Panc1 (cell line): ENCODE results near the gene KMT2A. TPM values are rescaled to one million over a fixed set of nuclear protein-coding genes. Genes with fewer than 3 reads are reported as not detected.

Source experiments
- ATAC-seq: fragments of 200-7000 bp; cut with Tn5 transposase; 2 replicates; pipeline ENCODE4 v1.9.1; 2020; ENCODE audit warnings: mild to moderate bottlenecking, moderate library complexity
- BruUV-seq: library from RNA; stranded (reverse); fragments of 400-500 nt; replicated peaks from 2 replicates; lab custom pipeline; 2021; lab: Mats Ljungman, UMichigan
- CTCF ChIA-PET: fragments of 300-600 bp; sonication (Branson Sonifier 250); formaldehyde crosslinking; loops from one replicate; lab custom pipeline; 2022; ENCODE audit warnings: antibody characterized with exemption; lab: Charles Lee
- POLR2A ChIA-PET: fragments of 300-600 bp; sonication (Branson Sonifier 250); formaldehyde crosslinking; loops from one replicate; lab custom pipeline; 2022; ENCODE audit warnings: antibody characterized with exemption; lab: Charles Lee
- DNase-seq: peaks from one replicate; pipeline ENCODE4 v3.0.0-alpha.2; 2010; ENCODE audit warnings: low read depth, low spot score
- H3K27ac ChIP-seq: 2 replicates; pipeline ENCODE4 v1.5.1; 2011; ENCODE audit warnings: mild to moderate bottlenecking, low read length, inconsistent platforms
- H3K27me3 ChIP-seq: fragments of 200-500 bp; sonication (Bioruptor generic); 2 replicates; pipeline ENCODE4 v1.6.0; 2014; ENCODE audit warnings: low read length, inconsistent platforms; ENCODE audit not compliant: control insufficient read depth, insufficient read depth
- H3K36me3 ChIP-seq: fragments of 200-500 bp; sonication (Bioruptor generic); 2 replicates; pipeline ENCODE4 v1.5.1; 2014; ENCODE audit warnings: inconsistent platforms, mild to moderate bottlenecking, low read length, moderate library complexity; ENCODE audit not compliant: control insufficient read depth, insufficient read depth
- H3K4me1 ChIP-seq: 2 replicates; pipeline ENCODE4 v1.5.1; 2011; ENCODE audit warnings: inconsistent platforms, mild to moderate bottlenecking, low read length, moderate library complexity; ENCODE audit not compliant: control insufficient read depth, insufficient read depth
- H3K4me3 ChIP-seq, 2 experiments: 2 replicates each; pipeline ENCODE4 v1.5.1; 2011 to 2012; ENCODE audit warnings: low read depth in 2 of 2, low read length in 2 of 2, mild to moderate bottlenecking in 2 of 2, inconsistent platforms in 1 of 2, moderate library complexity in 1 of 2
- H3K9me3 ChIP-seq: fragments of 200-500 bp; sonication (Bioruptor generic); 2 replicates; pipeline ENCODE4 v1.5.1; 2014; ENCODE audit warnings: low read depth, mild to moderate bottlenecking, inconsistent platforms, low read length, moderate library complexity; ENCODE audit not compliant: control insufficient read depth, insufficient read depth
- CTCF ChIP-seq: fragments of 450-650 bp; IDR thresholded peaks from 2 replicates; pipeline ENCODE4 v1.5.1; 2017; ENCODE audit warnings: mild to moderate bottlenecking
- POLR2AphosphoS5 ChIP-seq: IDR thresholded peaks from 2 replicates; pipeline ENCODE4 v1.6.1; 2012; ENCODE audit warnings: mild to moderate bottlenecking, low read depth, low read length, moderate library complexity
- REST ChIP-seq, 2 experiments: IDR thresholded peaks; 2 replicates each; pipeline ENCODE4 v1.6.1; 2011 to 2012; ENCODE audit warnings: low read depth in 2 of 2, control low read depth in 1 of 2, low read length in 1 of 2, mild to moderate bottlenecking in 1 of 2, moderate library complexity in 1 of 2; ENCODE audit not compliant: insufficient read depth in 1 of 2
- SIN3A ChIP-seq: IDR thresholded peaks from 2 replicates; pipeline ENCODE4 v1.6.1; 2012; ENCODE audit warnings: low read depth, mild to moderate bottlenecking, low read length, moderate library complexity, borderline replicate concordance; ENCODE audit not compliant: insufficient read depth
- TCF7L2 ChIP-seq: IDR thresholded peaks from 2 replicates; pipeline ENCODE4 v1.6.1; 2011; ENCODE audit warnings: mild to moderate bottlenecking, low read depth, low read length, inconsistent platforms
- in situ Hi-C: cut with HindIII; loops from 2 replicates; pipeline ENCODE4 v1.10.0; 2016; ENCODE audit warnings: low sequenced_read_pairs, low pct_unique_long_range_greater_than_20kb
- intact Hi-C: fragments of 100-400 bp; cut with micrococcal nuclease; formaldehyde crosslinking; loops from one replicate; pipeline ENCODE4 v1.10.0; 2022; ENCODE audit not compliant: unreplicated experiment
- total RNA-seq: library from RNA; stranded (reverse); gene quantifications from one replicate; pipeline ENCODE4 v1.2.1, GENCODE V29; 2021; ENCODE audit not compliant: unreplicated experiment

KMT2A gene
- total RNA-seq, 1 experiment from 2014 or later, result 139 TPM

GRCh38 chr11:118434553-118435289 lies 1.6 kb upstream of the KMT2A start:
- BruUV-seq, result no TSS peak
- Histone ChIP-seq H3K36me3 (no peaks in the 10 kb centered on the region; the same call in 1 of the 2 replicates), H3K27me3 (no peaks in the 10 kb centered on the region), H3K9me3 (no peaks in the 10 kb centered on the region), H3K4me1 (peaks cover 28% of the 10 kb centered on the region), H3K4me3 (peak overlapping the region; percentile 84 to 95), H3K27ac (peak overlapping the region; percentile 96)
- peak; percentile 19; the same call in 1 of the 2 replicates for TF ChIP-seq CTCF
- peak; percentile 34; the same call in 1 of the 2 replicates for TF ChIP-seq SIN3A
- peak; percentile 65 for TF ChIP-seq TCF7L2
- no peak for TF ChIP-seq POLR2AphosphoS5
- peak; percentile 89 to 93 for TF ChIP-seq REST (IDR thresholded peaks at IDR 0.05; ENCODE audit: insufficient read depth in 1 of 2, low read depth in 2 of 2, low read length in 1 of 2)
- CTCF ChIA-PET, result no interaction called here
- in situ Hi-C loops (no loop called here), intact Hi-C loops (no loop called here)
- no peak for DNase-seq
- peak; percentile 9 for ATAC-seq
- POLR2A ChIA-PET, result interaction anchor here (0.6 to 0.9 kb wide), 2 partner anchors 26 to 32 kb away, joined by 4 to 6 read pairs; no protein-coding TSS in a partner anchor

- H3K36me3 ChIP-seq, result peaks cover 5% of the 10 kb centered on the region; the same call in 1 of the 2 replicates
- in situ Hi-C loops (no loop called here), intact Hi-C loops (no loop called here)
- H3K9me3 ChIP-seq, result no peaks in the 10 kb centered on the region
- DNase-seq, result no peak
- no peaks in the 10 kb centered on the region for H3K27me3 ChIP-seq
- peak overlapping the region; percentile 96 for H3K27ac ChIP-seq
- TSS peak; percentile 81 for BruUV-seq
- peak; percentile 55 for ATAC-seq
- CTCF ChIA-PET, result no interaction called here
- peak overlapping the region; percentile 84 to 95 for H3K4me3 ChIP-seq
- H3K4me1 ChIP-seq, result peaks cover 35% of the 10 kb centered on the region
- POLR2A ChIA-PET, result interaction anchor here (0.5 to 0.9 kb wide), 4 partner anchors 26 to 297 kb away, joined by 3 to 7 read pairs (median 5); no protein-coding TSS in a partner anchor
- TF ChIP-seq POLR2AphosphoS5, result peak; percentile 49
- no peak for TF ChIP-seq CTCF
- 0 out of 4 replicates have a peak, but pooled peaks of 1 of the 2 experiments have one; percentile 45 for TF ChIP-seq REST (IDR thresholded peaks at IDR 0.05; ENCODE audit: insufficient read depth in 1 of 2, low read depth in 2 of 2, low read length in 1 of 2)
- TF ChIP-seq TCF7L2, result no peak; the same call in 1 of the 2 replicates
- TF ChIP-seq SIN3A, result no peak
Measured at GRCh38 chr11:118435290-118435892, 901 bp upstream of the KMT2A start.
